HG03571 (cell line): ENCODE data around the gene RGSL1.
"Not testable (repeated sequence)": the region's sequence is repeated elsewhere in the genome, so short reads cannot be mapped to it uniquely, and the experiment has no call there.

Experiments used
- ATAC-seq: cut with Tn5 transposase; IDR thresholded peaks from one replicate; pipeline ENCODE4 v1.9.1; 2021; ENCODE audit not compliant: unreplicated experiment

Gene RGSL1

DNA sequence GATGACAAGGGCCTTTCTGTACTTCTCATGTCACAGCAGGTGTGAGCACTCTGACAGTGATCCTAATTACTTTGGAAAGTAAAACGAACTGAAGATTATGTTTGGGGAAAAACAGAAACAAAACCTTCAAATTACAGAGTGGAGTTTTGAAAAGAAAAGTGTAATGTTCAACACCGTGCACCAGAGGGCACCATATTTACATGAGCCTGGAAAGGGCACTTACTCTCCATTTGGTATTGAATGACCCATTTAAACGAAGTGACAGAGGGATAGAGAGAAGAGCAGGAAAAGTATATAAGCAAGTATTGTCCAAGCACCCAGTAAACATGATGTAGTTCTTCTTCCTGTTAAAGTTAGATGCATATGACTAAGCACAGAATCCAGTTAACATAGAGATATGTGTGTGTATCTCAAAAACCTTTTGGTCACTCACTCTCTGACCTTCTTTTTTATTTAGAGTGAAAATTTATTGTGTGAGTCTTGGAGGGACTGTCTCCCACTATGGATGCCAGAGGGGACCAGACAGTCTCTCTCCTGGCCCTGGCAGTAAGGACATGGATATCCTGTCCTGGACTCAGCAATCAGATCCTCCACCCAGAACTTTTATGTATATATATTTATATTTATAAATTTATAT, 3.8 kb upstream of the RGSL1 start:
- peak; percentile 53 for ATAC-seq

DNA sequence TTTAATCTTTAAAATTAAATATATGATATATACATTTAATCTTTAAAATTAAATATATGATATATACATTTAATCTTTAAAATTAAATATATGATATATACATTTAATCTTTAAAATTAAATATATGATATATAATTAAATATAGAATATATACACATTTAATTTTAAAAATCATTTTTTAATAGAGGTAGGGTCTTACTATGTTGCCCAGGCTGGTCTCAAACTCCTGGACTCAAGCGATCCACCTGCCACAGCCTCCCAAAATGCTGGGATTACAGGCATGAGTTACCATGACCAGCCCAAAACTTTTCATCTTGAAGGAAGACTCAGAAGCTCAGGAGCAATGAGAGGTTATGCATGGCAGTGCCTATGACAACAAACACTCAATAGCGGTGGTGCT, 2.8 kb upstream of the RGSL1 start:
- ATAC-seq, result not testable (repeated sequence)

DNA sequence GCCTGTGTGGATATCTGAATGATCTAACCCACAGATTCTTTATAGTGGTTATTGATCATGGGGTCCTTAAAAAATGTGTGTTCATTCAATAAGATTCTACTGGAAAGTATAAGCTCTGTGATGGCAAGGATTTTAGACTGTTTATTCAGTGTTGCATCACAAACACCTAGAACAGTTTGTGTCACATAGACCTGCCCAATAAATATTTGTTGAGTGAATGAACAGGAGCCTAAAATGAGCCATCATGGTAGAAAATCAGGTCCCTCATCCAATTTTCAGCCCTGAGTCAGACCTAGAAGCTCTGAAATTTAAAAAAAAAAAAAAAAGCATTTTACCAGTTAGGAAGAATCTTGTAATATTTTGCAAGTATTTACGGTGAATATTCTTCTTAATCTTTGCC, 2.3 kb upstream of the RGSL1 start:
- no peak for ATAC-seq

DNA sequence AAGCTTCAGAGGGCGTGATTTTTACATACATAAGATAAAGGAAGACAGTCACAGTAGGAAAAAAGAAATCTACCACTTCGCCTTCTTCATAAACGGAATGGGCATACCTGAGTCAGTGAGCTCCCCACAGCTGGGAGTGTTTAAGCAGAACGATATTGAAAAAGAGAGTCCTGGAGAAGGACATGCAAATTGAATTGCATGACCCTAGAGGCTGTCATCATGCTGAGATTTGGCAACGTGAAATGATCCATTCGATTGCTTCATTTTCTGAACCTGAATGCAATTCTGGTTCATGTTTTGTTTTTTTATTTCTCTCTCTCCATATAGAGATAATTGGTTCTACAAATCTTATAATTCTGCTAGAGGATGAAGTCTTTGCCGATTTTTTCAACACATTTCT, 3.7 kb downstream of the RGSL1 start:
- no peak for ATAC-seq

DNA sequence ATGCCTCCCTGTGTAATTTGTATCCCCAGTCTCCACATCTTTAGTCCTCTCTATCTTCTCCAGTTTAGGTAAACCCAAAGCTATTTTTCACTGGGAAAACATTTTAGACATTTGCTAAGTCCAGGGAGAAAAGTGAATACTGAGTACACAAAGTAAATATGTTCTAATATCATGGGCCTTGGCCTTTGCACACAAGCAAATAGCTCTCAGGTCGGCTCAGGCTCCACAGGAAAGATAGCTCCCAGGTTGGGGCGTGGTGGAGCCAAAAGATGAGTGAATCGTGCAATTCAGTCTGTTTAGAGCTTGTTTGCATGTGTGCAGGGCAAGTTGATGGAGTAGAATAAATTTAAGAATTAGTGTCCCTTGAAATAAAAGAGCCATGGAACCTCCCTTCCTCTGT, 7.9 kb downstream of the RGSL1 start:
- no peak for ATAC-seq

DNA sequence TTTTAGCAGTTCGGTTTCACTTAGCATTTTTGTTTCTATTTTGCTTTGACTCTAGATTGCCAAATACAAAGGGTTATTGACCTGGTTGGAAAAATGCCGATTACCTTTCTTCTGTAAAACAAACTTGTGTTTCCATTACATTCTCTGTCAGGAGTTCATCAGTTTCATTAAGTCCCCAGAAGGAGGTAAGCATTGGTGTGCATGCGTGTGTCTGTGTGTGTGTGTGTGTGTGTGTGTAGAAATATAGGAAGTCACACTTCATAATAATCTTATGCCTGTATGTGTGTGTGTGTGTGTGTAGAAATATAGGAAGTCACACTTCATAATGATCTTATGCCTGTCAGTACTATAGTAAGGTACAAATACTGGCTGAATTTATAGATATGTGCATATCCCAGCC, 10.0 kb downstream of the RGSL1 start:
- ATAC-seq, result no peak

DNA sequence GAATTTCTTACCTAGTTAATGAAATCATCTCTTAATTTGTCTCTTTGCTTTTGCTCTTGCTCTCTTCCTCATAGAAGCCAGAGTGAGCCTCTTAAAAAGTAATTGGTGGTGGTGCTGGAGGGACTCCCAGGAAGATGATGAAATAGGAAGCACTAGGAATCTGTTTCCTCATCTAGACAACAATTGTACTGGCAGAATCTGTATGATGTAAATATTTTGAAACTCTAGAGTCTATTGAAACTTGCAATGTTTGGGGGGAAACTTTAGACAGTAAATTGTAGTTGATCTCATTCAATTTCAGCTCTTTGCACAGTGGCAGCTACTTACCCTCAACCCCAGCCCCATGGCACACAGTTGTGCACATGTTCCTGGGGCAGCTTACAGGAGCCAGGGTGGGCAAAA, 10.6 kb downstream of the RGSL1 start:
- no peak for ATAC-seq

DNA sequence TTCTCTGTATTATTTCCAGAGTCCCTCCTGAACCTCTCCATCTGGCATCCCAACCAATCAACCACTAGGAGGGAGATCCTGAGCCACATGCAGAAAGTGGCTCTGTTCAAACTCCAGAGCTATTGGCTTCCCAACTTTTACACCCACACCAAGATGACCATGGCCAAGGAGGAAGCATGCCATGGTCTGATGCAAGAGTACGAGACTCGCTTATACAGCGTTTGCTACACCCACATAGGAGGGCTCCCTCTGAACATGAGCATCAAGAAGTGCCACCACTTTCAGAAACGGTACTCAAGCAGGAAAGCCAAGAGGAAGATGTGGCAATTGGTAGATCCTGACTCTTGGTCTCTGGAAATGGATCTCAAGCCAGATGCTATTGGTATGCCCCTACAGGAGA, 23.6 kb downstream of the RGSL1 start:
- ATAC-seq, result no peak

DNA sequence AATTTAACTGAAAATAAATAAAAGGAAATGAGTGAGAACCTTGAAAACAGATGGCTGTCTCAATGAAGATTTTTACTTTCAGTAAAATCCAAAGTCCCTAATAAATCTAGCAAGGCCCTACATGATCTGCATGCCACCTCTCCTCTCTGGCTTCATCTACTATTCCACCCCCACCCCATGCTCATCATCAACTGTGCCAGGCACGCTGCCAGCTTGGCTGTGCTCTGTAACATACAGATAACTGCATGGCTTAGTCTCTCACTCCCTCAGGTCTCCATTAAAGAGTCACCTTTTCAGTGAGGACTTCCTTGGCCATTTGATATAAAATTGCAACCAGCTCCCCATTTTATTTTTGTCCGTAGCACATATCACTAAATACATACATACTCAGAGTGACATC, 26.7 kb downstream of the RGSL1 start:
- ATAC-seq, result no peak

DNA sequence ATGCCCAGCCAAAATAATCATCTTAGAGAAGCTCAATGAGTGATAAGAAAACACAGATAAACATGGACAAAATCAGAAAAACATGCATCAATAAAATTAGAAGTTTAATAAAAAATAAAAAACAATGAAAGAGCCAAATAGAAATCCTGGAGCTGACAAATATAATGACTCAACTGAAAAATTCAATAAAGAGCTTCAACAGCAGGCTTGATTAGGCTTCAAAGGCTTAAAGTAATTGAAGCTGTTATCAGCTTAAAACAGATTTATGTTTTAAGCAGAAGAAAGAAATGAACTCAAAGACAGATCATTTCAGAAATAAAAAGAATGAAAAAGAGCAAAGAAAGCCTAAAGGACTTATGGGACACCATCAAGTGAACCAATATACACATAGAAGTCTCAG, 28.3 kb downstream of the RGSL1 start:
- no peak for ATAC-seq

DNA sequence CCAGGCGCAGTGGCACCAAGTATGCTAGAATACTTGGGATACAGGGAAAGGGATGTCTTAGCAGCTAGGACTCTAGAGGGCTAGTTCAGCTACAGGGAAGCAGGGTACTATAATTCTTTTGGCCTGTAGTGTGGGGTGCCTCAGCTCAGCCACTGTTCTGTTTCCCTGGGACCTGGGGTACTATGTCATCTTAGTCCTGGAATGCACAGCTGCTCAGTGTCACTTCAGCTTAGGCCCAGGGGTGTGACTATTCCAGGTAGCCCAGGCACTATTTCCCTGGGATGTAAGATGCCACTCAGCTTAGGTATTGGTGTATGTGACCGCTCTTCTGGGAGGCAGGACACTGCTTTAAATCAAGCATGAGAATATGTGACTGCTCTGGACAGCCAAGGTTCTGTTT, 34.1 kb downstream of the RGSL1 start:
- ATAC-seq, result no peak

DNA sequence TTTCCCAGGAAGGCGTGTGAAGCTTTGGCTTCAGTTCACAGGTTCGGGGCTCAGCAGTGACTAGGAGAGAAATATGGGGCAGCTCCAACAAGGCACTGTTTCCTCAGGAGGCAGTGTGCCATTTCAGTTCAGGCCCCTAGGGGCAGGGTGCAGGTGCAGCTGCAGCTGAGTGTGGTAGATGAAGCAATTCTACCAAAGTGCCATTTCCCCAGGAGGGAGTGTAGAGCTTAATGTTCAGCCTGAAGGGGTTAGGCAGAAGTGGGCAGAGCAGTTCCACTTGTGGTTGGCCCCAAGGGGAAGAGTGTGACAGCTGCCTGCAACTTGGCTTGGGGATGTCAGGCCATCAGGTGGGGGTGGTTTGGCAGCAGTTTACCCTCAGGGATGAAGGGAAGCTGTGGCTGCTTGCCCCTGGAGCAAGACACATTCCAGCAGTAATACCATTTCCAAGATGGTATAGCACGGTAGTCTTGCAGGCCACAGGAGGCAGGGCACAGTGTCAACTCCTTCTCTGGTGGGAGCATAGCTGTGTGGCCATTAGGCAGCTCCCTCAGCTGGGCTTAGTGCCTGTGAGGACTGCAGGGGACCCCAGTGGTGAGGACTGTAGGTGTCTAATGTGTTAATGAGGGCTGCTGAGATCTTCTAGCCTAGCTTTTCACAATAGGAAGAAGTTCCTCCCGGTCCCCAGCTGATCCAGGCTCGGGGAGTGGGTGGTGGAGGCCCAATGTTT, 34.7 kb downstream of the RGSL1 start:
- peak; percentile 89 for ATAC-seq

DNA sequence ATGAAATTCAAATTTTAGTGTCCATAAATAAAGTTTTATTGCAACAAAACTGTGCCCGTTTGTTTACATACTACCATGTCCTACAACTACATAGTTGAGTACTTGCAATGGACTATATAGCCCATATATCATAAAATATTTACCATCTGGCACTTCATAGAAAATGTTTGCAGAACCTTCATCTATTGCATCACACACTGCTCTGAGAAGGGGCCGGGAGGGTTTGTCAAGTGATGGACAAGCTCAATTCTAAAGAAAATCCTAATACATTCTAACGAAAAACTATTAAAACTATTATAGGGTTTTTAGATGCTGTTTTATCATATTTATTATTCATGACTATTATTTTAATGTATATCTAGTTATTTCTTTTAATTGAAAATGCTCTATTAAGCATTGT, 35.9 kb downstream of the RGSL1 start:
- ATAC-seq, result no peak

DNA sequence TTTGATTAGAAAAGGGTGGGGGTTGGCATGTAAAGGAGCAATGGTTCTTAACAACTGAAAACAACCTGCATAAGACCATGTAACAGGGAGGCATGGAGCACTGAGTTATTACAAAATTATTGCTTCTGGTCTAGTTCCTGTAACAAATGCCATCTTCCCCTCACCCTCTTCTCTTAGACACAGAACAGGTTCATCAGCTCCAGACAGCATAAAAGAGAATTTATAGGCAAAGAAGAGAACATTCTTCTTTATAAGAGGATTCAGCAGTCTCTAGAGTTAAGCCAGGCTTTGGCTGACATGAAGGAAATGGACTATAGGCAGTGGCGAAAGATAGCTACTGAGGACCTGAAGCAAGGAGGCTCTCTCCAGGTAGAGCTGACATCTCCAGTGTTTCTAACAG, 38.9 kb downstream of the RGSL1 start:
- ATAC-seq, result no peak

DNA sequence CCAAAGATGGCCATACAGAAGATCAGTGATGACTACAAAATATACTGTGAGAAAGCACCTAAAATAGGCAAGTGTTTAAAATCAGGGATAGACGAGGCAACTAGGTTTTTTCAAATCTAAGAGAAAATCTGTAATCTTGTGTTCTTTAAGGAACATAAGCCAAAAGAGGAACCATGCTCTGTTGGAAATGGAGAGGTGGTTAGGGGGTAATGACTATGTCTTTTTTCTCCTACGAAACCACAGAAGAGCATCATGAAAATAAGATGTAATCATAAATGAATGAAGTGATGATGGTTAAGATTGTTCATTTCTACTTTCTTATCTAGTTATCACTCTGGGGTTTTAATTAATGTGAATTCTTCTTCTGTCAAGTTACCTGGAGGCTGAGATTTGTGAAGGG, 43.1 kb downstream of the RGSL1 start:
- ATAC-seq, result no peak

DNA sequence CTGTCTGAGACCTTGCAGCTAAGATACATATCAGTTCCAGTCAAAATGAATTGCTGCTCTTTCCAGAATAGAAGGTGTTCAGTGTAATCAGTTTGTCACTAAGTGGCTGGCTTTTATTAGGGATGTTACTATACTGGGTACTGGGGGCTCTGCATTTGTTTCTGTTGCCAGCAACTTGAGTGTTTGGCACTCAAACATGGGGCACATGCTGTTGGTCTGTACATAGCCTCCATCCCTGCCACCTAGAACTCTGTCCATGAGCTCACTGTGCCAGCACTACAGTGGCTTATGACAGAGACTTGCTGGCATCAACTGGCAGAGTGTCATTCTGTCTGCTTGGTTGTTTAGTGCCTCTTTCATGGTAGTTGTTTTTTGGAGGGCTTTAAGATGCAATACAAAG, 45.1 kb downstream of the RGSL1 start:
- ATAC-seq, result no peak

DNA sequence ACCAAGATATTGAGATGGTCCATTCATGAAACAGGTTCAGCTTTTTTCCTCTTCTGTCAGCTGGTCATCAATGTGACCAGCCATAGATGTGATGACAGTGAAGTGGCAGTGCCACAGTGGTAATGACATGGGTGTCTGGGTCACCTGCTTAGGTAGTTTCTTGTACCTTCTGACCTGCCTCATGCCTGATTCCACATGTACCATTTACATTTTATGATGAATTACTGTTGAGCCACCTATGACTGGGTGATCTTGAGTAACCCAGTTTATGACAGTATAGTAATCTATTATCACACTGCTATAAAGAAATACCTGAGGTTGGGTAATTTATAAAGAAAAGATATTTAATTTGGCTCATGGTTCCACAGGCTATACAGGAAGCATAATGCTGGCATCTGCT, 45.7 kb downstream of the RGSL1 start:
- ATAC-seq, result no peak

DNA sequence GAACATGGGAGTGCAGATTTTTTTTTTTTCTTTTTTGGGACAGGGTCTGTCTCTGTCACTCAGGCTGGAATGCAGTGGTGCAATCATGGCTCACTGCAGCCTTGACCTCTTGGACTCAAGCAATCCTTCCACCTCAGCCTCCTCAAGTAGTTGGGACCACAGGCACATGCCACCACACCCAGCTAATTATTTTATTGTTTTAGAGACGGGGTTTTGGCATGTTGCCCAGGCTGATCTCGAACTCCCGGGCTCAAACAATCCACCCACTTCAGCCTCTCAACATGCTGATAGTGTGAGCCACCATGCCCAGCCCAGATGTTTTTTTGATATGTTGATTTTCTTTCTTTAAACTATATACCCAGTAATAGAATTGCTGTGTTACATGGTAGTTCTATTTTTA, 57.7 kb downstream of the RGSL1 start:
- no peak for ATAC-seq

DNA sequence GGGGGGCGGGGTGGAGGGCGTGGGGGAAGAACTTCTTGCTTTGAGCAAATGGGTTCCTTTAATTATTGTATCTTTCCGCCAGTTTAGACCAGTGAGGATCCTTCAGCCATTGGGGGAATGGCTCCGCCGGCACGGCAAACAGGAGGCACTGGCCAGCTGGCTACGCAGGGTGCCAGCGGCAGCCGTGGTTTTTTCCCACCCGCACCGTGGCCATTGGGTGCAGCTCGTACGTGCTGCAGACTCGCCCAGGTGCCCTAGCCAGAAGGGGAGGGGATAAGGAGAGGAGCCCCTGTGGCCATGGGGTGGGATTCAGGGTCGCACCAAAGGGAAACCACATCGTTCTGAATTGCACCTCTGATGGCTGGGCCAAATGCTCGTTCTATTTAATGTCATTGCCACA, 65.6 kb downstream of the RGSL1 start:
- no peak for ATAC-seq

DNA sequence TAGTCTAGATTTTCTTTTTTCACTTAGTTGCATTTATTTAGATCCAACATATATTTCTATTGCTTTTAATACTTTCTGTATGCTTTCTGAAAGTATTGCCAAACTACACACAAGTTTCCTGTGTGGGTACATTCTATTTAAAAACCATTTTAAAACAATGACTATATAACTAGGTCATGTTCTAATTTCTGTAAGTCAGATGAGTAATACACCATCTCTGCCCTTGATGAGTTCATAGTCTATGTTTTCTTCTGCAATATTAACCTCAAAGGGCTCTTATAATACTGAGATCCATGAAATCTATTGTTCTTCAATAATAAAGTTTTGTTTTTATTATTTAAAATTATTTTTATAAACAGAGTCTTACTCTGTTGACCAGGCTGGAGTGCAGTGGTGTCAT, 70.8 kb downstream of the RGSL1 start:
- ATAC-seq, result no peak

DNA sequence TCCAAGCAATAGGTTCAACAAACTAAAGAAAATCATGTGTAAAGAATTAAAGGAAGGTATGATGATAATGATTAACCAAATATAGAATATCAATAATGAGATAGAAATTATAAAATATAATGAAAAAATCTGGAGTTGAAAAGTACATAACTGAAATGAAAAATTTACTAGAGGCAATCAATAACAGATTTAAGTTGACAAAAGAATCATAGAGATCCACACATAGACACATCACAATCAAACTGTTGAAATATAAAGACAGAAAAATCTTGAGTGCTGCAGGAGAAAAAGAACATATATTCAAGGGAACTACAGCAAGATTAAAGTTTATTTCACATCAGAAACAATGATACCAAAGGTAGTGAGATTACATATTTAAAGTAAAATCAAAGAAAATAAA, 75.4 kb downstream of the RGSL1 start:
- no peak for ATAC-seq

DNA sequence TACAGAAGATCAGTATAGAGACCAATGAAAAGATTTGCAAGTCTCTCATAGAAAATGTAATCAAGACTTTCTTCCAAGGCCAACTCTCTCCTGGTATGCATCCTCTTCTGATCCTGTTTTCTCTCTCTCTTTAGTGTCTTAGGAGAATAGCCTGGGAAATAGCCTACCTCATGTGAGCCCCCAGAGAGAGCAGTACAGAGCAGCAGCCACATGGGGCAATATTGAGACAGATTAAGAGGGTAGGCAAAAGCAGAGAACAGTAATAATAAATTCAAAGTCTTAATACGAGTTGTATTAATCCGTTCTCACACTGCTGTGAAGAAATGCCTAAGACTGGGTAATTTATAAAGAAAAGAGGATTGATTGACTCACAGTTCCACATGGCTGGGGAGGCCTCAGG, 77.7 kb downstream of the RGSL1 start:
- no peak for ATAC-seq

DNA sequence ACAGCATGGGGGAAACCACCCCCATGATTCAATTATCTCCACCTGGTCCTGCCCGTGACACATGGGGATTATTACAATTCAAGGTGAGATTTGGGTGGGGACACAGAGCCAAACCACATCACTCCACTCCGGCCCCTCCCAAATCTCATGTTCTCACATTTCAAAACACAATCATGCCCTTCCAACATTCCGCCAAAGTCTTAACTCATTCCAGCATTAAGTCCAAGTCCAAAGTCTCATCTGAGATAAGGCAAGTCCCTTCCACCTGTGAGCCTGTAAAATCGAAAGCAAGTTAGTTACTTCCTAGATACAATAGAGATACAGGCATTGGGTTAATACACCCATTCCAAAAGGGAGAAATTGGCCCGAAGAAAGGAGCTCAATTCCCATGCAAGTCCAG, 78.3 kb downstream of the RGSL1 start:
- ATAC-seq, result not testable (repeated sequence)
